GM10248 (cell line): ENCODE results near the gene CES5A.
"Not testable (repeated sequence)": the region's sequence is repeated elsewhere in the genome, so short reads cannot be mapped to it uniquely, and the experiment has no call there.

Experiments used
- CTCF ChIA-PET: fragments of 300-600 bp; sonication (Branson Sonifier 250); formaldehyde crosslinking; extraction: SDS; loops from one replicate; lab custom pipeline; 2021; ENCODE audit warnings: antibody characterized with exemption; lab: Yijun Ruan, JAX
- POLR2A ChIA-PET: fragments of 350-650 bp; sonication (Branson Sonifier 250); formaldehyde crosslinking; extraction: SDS; loops from one replicate; lab custom pipeline; 2020; ENCODE audit warnings: antibody characterized with exemption; lab: Yijun Ruan, JAX
- DNase-seq: peaks from one replicate; pipeline ENCODE4 v3.0.0; 2012; ENCODE audit errors: extremely low spot score
- TF ChIP-seq, protein P1 (sequence below): IDR thresholded peaks from 2 replicates; pipeline ENCODE4 v1.5.1; 2012; ENCODE audit warnings: mild to moderate bottlenecking, low read depth; ENCODE audit errors: extremely low read depth, missing control alignments, control extremely low read depth

Gene CES5A

DNA sequence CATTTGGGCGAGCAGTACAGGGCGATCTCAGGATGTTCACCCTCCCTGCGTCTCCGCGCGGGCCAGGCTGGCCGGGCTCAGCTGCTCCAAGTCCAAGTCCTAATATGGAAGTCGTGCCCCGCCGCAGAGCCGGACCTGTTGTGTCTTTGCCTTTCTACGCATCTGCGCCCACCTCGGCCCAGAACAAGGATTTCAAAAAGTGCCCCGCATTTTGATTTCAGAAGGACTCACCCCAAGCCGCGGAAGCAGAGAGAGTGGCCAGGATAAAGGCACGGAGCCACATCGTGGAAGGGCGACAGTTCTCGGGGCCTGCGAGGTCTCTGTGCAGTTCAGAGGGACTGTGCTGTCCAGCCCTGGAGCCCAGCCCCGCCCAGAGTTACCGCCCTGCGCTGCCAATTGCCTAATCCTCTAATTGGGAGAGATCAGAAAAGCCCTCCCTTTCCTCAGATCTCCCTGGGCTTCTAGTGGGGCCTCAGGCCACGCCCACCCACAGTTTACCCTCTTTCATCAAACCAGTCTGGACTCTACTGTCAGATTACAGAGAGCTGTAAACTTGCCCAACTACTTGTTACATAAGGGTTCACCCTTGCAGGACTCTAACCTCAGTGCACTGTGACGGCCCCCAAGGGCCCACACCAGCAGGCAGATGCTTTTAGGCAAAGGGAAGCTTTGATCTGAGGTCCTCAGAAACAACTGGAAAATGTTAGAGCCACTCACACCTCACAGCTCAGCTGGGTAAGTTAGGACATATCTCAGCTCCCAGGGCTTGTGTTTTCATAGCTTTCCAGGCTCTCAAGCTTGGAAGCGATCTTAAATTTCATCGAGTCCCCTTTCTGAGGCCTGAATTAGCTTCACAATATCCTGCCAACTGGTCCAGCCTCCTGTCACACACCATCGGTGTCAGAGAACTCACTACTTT is 42.1 kb downstream of the CES5A start, which contains the start of gene CES1:
TSS of gene CES1 (minus strand) at position 324 of the 919 bp plus-strand sequence. CDS start at position 283, 41 bp downstream.
- ChIA-PET CTCF (interaction anchor here (1.0 to 1.8 kb wide), 2 partner anchors 9 to 368 kb away, joined by 4 to 6 read pairs; no protein-coding TSS in a partner anchor), POLR2A (no interaction called here)
- TF ChIP-seq, protein P1, sequence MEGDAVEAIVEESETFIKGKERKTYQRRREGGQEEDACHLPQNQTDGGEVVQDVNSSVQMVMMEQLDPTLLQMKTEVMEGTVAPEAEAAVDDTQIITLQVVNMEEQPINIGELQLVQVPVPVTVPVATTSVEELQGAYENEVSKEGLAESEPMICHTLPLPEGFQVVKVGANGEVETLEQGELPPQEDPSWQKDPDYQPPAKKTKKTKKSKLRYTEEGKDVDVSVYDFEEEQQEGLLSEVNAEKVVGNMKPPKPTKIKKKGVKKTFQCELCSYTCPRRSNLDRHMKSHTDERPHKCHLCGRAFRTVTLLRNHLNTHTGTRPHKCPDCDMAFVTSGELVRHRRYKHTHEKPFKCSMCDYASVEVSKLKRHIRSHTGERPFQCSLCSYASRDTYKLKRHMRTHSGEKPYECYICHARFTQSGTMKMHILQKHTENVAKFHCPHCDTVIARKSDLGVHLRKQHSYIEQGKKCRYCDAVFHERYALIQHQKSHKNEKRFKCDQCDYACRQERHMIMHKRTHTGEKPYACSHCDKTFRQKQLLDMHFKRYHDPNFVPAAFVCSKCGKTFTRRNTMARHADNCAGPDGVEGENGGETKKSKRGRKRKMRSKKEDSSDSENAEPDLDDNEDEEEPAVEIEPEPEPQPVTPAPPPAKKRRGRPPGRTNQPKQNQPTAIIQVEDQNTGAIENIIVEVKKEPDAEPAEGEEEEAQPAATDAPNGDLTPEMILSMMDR: no peak
- DNase-seq: no peak

DNA sequence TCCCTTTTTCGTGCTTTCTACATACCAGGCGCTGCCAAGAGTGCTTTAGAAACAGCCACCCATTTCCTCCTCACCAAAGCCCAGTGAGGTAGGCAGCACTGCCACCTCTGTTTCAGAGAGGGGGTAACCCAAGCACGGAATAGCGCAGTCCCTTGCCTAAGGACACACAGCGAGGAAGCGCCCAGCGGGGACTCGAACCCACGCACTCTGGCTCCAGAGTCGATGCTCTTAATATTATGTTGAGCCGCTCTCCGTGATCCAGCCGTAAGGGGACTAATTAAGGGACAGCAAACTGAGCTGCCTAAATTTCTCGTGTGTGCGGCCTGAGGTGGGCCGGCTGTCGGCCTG is 42.8 kb downstream of the CES5A start:
- ChIA-PET POLR2A (no interaction called here), CTCF (interaction anchor here (1.0 to 1.8 kb wide), 2 partner anchors 10 to 368 kb away, joined by 4 to 6 read pairs; no protein-coding TSS in a partner anchor)
- TF ChIP-seq, protein P1: no peak
- no peak for DNase-seq

DNA sequence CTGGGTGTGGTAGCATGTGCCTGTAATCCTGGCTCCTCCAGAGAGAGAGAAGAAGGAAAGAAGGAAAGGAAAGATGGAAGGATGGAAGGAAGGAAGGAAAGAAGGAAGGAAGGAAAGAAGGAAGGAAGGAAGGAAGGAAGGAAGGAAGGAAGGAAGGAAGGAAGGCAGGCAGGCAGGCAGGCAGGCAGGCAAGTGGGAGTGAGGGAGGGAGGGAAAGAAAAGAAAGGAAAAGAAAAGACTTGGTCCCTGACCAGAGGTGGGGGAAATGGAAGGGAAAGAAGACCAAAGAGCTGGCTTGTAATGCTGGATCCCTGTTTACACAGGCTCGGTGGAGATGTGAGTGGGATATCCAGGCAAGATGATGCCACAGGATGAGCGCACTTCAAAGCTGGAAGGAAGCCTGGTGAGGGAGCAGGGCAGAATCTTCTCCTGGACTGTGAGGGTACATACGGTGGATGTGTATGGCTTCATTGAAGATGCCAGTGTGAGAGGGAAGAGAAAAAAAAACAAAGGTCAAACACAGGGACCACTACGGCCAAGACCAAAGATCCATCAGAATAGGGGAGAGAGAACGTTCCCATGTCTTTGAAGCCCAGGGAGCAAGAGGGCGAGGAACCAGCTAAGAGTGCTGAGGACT is 44.4 kb downstream of the CES5A start:
- ChIA-PET CTCF (no interaction called here), POLR2A (no interaction called here)
- TF ChIP-seq, protein P1: no peak
- DNase-seq: no peak

DNA sequence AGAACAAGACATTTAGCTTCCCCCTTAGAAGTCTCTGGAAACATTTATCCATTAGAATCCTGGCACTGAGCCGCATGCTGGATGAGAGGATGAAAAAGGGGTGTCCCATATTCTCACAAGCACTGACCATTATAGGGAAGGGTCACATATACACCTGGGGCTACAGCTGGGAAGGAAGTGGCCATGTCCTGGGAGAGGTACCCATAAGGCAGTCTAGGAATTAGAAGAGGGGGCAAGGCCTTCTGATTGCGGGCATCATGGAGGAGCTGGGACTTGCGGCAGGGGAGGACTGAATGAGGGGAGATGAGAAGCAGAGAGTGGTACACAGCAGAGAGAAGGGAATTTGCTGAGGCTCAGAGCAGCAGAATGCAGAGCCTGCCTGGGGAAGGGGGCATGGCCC is 45.9 kb downstream of the CES5A start:
- CTCF ChIA-PET: interaction anchor here (1.2 to 1.8 kb wide), 3 partner anchors 13 to 364 kb away, joined by 4 read pairs; no protein-coding TSS in a partner anchor
- POLR2A ChIA-PET, DNase-seq: not testable (repeated sequence)

DNA sequence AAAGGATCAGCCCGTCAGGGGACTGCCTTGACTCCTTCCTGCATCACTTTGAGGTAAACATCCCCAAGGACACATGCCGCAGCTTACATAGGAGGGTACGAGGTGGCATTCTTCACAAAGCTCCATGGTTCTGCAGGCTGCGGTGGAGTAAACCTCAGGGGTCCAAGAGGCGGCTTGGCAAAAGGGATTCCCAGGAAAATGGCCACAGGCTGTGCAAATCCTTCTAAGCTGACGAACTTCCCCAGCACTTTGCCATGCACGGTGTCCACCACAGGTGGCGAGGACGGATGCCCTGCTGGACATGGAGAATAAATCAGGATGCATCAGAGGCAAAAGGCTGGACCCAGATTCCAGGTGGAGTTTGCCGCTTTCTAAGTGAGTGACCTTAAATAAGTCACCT is 46.5 kb downstream of the CES5A start:
- DNase-seq: no peak
- TF ChIP-seq, protein P1: no peak
- ChIA-PET CTCF (interaction anchor here (1.3 to 1.8 kb wide), 2 partner anchors 69 to 364 kb away, joined by 4 read pairs; no protein-coding TSS in a partner anchor), POLR2A (no interaction called here)

DNA sequence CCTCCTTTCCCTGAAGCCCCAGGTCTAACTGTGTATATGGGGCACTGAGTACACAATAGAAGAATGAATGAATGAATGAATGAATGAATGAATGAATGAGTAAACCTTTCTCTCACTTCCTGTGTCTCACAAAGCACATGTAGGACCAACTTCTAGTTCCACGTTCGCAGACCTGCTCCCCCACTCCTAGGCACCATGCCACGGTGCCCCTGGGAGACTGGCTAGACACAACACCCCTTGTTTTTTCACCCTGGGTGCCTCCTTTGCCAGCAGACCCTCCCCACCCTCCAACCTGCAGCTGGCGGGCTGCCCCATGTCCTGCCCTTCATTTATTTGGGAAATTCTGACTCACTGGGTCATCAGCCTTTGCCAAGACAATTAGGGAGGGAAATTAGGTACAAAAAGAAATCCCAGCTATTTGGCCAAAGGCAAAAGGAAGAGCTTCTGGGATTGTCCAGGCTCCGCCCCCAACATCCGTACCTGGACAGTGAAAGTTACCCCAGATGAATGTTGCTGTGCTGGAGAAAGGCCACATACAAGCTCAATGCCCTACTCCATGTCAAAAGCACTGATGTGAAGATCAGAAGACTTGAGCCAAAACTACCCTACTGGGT is 50.0 kb downstream of the CES5A start:
- DNase-seq: no peak
- ChIA-PET POLR2A (no interaction called here), CTCF (interaction anchor here (1.5 to 1.8 kb wide), 2 partner anchors 16 to 360 kb away, joined by 3 to 4 read pairs; no protein-coding TSS in a partner anchor)
- TF ChIP-seq, protein P1: no peak
